HepG2 (cell line): ENCODE data around the gene NRBP1. TPM values are rescaled to one million over a fixed set of nuclear protein-coding genes. Genes with fewer than 3 reads are reported as not detected.
A peak's percentile ranks its signal among the peaks of the same experiment; 100 is the strongest.

Experiments
- CSRNP2 ChIP-seq: sonication (generic); formaldehyde crosslinking; conservative IDR thresholded peaks from 2 replicates; pipeline ENCODE4 v1.8.0; 2022; ENCODE audit warnings: low read depth, missing genetic modification reagents
- MIER2 ChIP-seq: IDR thresholded peaks from 2 replicates; pipeline ENCODE4 v1.6.1; 2016; ENCODE audit warnings: missing biosample characterization, missing genetic modification reagents
- PLRG1 ChIP-seq: fragments of 450-650 bp; conservative IDR thresholded peaks from 2 replicates; pipeline ENCODE4 v1.6.1; 2016
- RNF2 ChIP-seq: fragments of 450-650 bp; conservative IDR thresholded peaks from 2 replicates; pipeline ENCODE4 v1.6.1; 2016; ENCODE audit warnings: low read depth
- SOX6 ChIP-seq, 2 experiments: fragments of 450-650 bp in 1 of 2; sonication (generic) in 1 of 2; formaldehyde crosslinking in 1 of 2; IDR thresholded peaks; 2 replicates each; pipeline versions ENCODE4 v1.4.0 to v1.6.1; 2017 to 2020; ENCODE audit warnings: antibody characterized with exemption in 1 of 2, mild to moderate bottlenecking in 1 of 2, missing genetic modification reagents in 1 of 2
- STAT6 ChIP-seq: sonication (generic); formaldehyde crosslinking; IDR thresholded peaks from 2 replicates; pipeline ENCODE4 v1.4.0; 2020; ENCODE audit warnings: missing genetic modification reagents, mild to moderate bottlenecking, borderline replicate concordance
- ZFY ChIP-seq: sonication (generic); formaldehyde crosslinking; IDR thresholded peaks from 2 replicates; pipeline ENCODE4 v1.4.0; 2020; ENCODE audit warnings: missing genetic modification reagents
- ZMAT3 ChIP-seq: sonication (generic); formaldehyde crosslinking; conservative IDR thresholded peaks from 2 replicates; pipeline ENCODE4 v1.7.0; 2021; ENCODE audit warnings: missing genetic modification reagents
- ZMAT5 ChIP-seq: sonication (generic); formaldehyde crosslinking; IDR thresholded peaks from 2 replicates; pipeline ENCODE4 v1.5.0; 2020; ENCODE audit warnings: mild to moderate bottlenecking, low read depth, missing genetic modification reagents, borderline replicate concordance
- ZNF326 ChIP-seq: sonication (generic); formaldehyde crosslinking; IDR thresholded peaks from 2 replicates; pipeline ENCODE4 v1.4.0; 2020; ENCODE audit warnings: missing genetic modification reagents, borderline replicate concordance
- ZNF678 ChIP-seq: sonication (generic); formaldehyde crosslinking; IDR thresholded peaks from 2 replicates; pipeline ENCODE4 v1.4.0; 2020; ENCODE audit warnings: mild to moderate bottlenecking, missing genetic modification reagents
- ZNF777 ChIP-seq: sonication (generic); formaldehyde crosslinking; IDR thresholded peaks from 2 replicates; pipeline ENCODE4 v1.4.0; 2020; ENCODE audit warnings: missing genetic modification reagents
- ZNF891 ChIP-seq: sonication (generic); formaldehyde crosslinking; IDR thresholded peaks from 2 replicates; pipeline ENCODE4 v1.5.0; 2020; ENCODE audit warnings: mild to moderate bottlenecking, missing genetic modification reagents
- polyA plus RNA-seq, 8 experiments: library from polyadenylated mRNA; depleted of rRNA in 3 of 8; stranded (reverse) in 7 of 8; unstranded in 1 of 8; fragments of >200 nt; fragmentation: Illumina TruSeq in 4 of 8; extraction: Trizol in 4 of 8; gene quantifications; 2 replicates each; pipeline versions ENCODE4 v1.2.1 to v1.2.3, GENCODE V29; 2011 to 2016; ENCODE audit warnings: low read depth in 4 of 8, missing spikeins in 1 of 8, mixed read lengths in 1 of 8; ENCODE audit not compliant: insufficient read depth in 1 of 8
- total RNA-seq, 5 experiments: library from RNA; depleted of rRNA; stranded (reverse); fragments of >200 nt; fragmentation: Illumina TruSeq; extraction: Trizol; gene quantifications; 2 replicates each; pipeline ENCODE4 v1.2.3, GENCODE V29; 2016; ENCODE audit warnings: low read depth in 1 of 5
- TF ChIP-seq, protein P1 (sequence below): sonication (generic); formaldehyde crosslinking; IDR thresholded peaks from 2 replicates; pipeline ENCODE4 v1.4.0; 2020; ENCODE audit warnings: low read depth, missing genetic modification reagents
- TF ChIP-seq, protein P2 (sequence below): sonication (generic); formaldehyde crosslinking; IDR thresholded peaks from 2 replicates; pipeline ENCODE4 v1.5.1; 2020; ENCODE audit warnings: missing genetic modification reagents, mild to moderate bottlenecking, borderline replicate concordance

The NRBP1 gene
- total and polyA plus RNA-seq, 2 of the 13 experiments (the other 11 are each of a cell fraction or from before 2014, with no cell fraction given) = 165 to 240 TPM

DNA sequence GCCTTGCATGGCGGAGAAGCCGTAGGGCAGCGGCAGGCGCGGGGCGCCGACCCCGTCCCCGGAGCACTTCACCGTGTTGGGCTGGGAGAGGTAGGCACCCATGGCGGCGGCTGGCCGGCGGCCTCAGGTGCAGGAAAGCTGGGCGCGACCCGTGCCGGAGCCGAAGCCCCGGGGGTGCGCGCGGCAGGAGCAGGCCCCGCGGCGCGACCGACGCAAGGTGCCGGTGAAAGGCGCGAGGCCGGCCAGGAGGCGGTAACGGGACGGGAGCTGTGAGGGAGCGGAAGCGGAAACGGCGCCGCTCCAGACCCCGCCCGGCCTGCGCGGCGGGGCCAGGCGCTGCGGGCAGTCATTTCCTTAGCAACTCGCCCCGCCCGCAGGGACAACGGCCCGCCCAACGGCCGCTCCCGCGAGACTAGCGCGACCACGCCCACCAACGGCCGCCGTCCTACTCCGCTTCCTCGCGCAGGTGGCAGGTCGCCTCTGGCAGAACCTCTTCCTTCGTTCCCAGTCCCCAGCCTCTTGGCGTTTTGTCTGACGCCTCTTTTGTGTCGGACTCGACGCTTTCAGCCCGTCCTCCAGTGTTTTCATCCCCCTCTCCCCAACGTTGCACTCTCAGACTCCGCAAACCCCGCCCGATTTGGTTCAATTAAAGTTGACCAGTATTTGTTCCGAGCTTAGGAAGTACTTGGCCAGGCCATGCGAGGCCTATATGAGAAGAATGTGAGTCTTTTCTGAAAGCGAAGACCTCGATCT is 18.9 kb upstream of the NRBP1 start, which contains the start of gene PPM1G (continued):
- TF ChIP-seq SOX6 (IDR thresholded peaks at IDR 0.05) (no peak), SOX6 (CRISPR knock-in tag; IDR thresholded peaks at IDR 0.05) (peak; percentile 79), PLRG1 (no peak), RNF2 (peak; percentile 78), ZNF777 (CRISPR knock-in tag) (peak; percentile 69; the same call in 1 of the 2 replicates), ZNF326 (CRISPR knock-in tag) (no peak), ZMAT3 (CRISPR knock-in tag) (peak; percentile 90; the same call in 1 of the 2 replicates), ZNF678 (CRISPR knock-in tag) (peak; percentile 82), ZFY (peak; percentile 99), ZNF891 (CRISPR knock-in tag) (peak; percentile 54; the same call in 1 of the 2 replicates), CSRNP2 (CRISPR knock-in tag) (no peak), STAT6 (no peak), MIER2 (CRISPR knock-in tag) (0 out of 2 replicates have a peak, but pooled peaks have one; percentile 50), ZMAT5 (no peak)
- TF ChIP-seq, protein P1, sequence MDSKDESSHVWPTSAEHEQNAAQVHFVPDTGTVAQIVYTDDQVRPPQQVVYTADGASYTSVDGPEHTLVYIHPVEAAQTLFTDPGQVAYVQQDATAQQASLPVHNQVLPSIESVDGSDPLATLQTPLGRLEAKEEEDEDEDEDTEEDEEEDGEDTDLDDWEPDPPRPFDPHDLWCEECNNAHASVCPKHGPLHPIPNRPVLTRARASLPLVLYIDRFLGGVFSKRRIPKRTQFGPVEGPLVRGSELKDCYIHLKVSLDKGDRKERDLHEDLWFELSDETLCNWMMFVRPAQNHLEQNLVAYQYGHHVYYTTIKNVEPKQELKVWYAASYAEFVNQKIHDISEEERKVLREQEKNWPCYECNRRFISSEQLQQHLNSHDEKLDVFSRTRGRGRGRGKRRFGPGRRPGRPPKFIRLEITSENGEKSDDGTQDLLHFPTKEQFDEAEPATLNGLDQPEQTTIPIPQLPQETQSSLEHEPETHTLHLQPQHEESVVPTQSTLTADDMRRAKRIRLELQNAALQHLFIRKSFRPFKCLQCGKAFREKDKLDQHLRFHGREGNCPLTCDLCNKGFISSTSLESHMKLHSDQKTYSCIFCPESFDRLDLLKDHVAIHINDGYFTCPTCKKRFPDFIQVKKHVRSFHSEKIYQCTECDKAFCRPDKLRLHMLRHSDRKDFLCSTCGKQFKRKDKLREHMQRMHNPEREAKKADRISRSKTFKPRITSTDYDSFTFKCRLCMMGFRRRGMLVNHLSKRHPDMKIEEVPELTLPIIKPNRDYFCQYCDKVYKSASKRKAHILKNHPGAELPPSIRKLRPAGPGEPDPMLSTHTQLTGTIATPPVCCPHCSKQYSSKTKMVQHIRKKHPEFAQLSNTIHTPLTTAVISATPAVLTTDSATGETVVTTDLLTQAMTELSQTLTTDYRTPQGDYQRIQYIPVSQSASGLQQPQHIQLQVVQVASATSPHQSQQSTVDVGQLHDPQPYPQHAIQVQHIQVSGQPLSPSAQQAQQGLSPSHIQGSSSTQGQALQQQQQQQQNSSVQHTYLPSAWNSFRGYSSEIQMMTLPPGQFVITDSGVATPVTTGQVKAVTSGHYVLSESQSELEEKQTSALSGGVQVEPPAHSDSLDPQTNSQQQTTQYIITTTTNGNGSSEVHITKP (CRISPR knock-in tag) = peak; percentile 82
- TF ChIP-seq, protein P2, sequence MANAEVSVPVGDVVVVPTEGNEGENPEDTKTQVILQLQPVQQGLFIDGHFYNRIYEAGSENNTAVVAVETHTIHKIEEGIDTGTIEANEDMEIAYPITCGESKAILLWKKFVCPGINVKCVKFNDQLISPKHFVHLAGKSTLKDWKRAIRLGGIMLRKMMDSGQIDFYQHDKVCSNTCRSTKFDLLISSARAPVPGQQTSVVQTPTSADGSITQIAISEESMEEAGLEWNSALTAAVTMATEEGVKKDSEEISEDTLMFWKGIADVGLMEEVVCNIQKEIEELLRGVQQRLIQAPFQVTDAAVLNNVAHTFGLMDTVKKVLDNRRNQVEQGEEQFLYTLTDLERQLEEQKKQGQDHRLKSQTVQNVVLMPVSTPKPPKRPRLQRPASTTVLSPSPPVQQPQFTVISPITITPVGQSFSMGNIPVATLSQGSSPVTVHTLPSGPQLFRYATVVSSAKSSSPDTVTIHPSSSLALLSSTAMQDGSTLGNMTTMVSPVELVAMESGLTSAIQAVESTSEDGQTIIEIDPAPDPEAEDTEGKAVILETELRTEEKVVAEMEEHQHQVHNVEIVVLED (CRISPR knock-in tag) = peak; percentile 92
